A673 (cell line): ENCODE results near the gene ADARB2. TPM values are rescaled to one million over a fixed set of nuclear protein-coding genes. Genes with fewer than 3 reads are reported as not detected.

Source experiments
- BruUV-seq: library from RNA; stranded (reverse); fragments of 400-500 nt; replicated peaks from 2 replicates; lab custom pipeline; 2021; lab: Mats Ljungman, UMichigan
- CTCF ChIA-PET: fragments of 300-600 bp; sonication (Branson Sonifier 250); formaldehyde crosslinking; loops from one replicate; lab custom pipeline; 2022; ENCODE audit warnings: antibody characterized with exemption; lab: Charles Lee
- POLR2A ChIA-PET: fragments of 300-600 bp; sonication (Branson Sonifier 250); formaldehyde crosslinking; loops from one replicate; lab custom pipeline; 2022; ENCODE audit warnings: antibody characterized with exemption; ENCODE audit not compliant: low non-redundant PET; lab: Charles Lee
- DNase-seq: peaks from one replicate; pipeline ENCODE4 v3.0.0-alpha.2; 2015; ENCODE audit warnings: low spot score
- H3K27ac ChIP-seq: fragments of 200-600 bp; sonication (generic); 2 replicates; pipeline ENCODE4 v1.5.1; 2016; ENCODE audit warnings: mixed run types, low read depth, mild to moderate bottlenecking, mixed read lengths, antibody characterized with exemption, low read length; ENCODE audit not compliant: poor library complexity, severe bottlenecking
- H3K27me3 ChIP-seq: fragments of 200-600 bp; sonication (generic); replicated peaks from 2 replicates; pipeline ENCODE4 v1.6.1; 2017; ENCODE audit warnings: mixed run types, low read depth, mild to moderate bottlenecking, mixed read lengths, antibody characterized with exemption, low read length; ENCODE audit not compliant: insufficient read depth, poor library complexity
- H3K36me3 ChIP-seq: fragments of 200-600 bp; sonication (generic); 2 replicates; pipeline ENCODE4 v1.6.1; 2016; ENCODE audit warnings: mixed run types, mild to moderate bottlenecking, mixed read lengths, antibody characterized with exemption, low read length; ENCODE audit not compliant: insufficient read depth, poor library complexity, severe bottlenecking
- H3K4me1 ChIP-seq: fragments of 200-600 bp; sonication (generic); 2 replicates; pipeline ENCODE4 v1.6.1; 2017; ENCODE audit warnings: mixed run types, mild to moderate bottlenecking, mixed read lengths, antibody characterized with exemption, low read length; ENCODE audit not compliant: insufficient read depth, poor library complexity, severe bottlenecking
- H3K4me3 ChIP-seq: fragments of 200-600 bp; sonication (generic); 2 replicates; pipeline ENCODE4 v1.5.1; 2016; ENCODE audit warnings: low read depth, mixed run types, mild to moderate bottlenecking, mixed read lengths, low read length; ENCODE audit not compliant: poor library complexity, severe bottlenecking
- H3K9me3 ChIP-seq: fragments of 200-600 bp; sonication (generic); 2 replicates; pipeline ENCODE4 v1.6.1; 2016; ENCODE audit warnings: mixed run types, low read depth, mild to moderate bottlenecking, mixed read lengths, antibody characterized with exemption, low read length; ENCODE audit not compliant: poor library complexity, severe bottlenecking
- CTCF ChIP-seq: fragments of 300-800, 200-600 bp; sonication (generic); conservative IDR thresholded peaks from 2 replicates; pipeline ENCODE4 v1.5.1; 2017; ENCODE audit warnings: low read depth, mild to moderate bottlenecking, antibody characterized with exemption, low read length, moderate library complexity, mixed read lengths
- EZH2 ChIP-seq: fragments of 200-600 bp; sonication (generic); IDR thresholded peaks from 2 replicates; pipeline ENCODE4 v1.6.1; 2017; ENCODE audit warnings: borderline replicate concordance, low read depth, mild to moderate bottlenecking, mixed read lengths, antibody characterized with exemption, low read length; ENCODE audit not compliant: poor library complexity, severe bottlenecking
- intact Hi-C: fragments of 100-400 bp; cut with micrococcal nuclease; formaldehyde crosslinking; loops from one replicate; pipeline ENCODE4 v1.10.0; 2022; ENCODE audit not compliant: unreplicated experiment
- total RNA-seq: library from RNA; stranded (reverse); gene quantifications from 2 replicates; pipeline ENCODE4 v1.2.3, GENCODE V29; 2021

ADARB2 gene
- total RNA-seq, 1 experiment from 2014 or later: not detected

GRCh38 chr10:1377740-1378397 lies 359.5 kb downstream of the ADARB2 start:
- Histone ChIP-seq H3K4me1 (no peaks in the 10 kb centered on the region), H3K9me3 (no peaks in the 10 kb centered on the region), H3K27ac (no peak overlapping the region), H3K4me3 (no peak overlapping the region), H3K36me3 (no peaks in the 10 kb centered on the region), H3K27me3 (peaks cover 58% of the 10 kb centered on the region)
- intact Hi-C loops: no loop called here
- ChIA-PET POLR2A (no interaction called here), CTCF (no interaction called here)
- no peak for DNase-seq
- TF ChIP-seq CTCF: no peak
- TF ChIP-seq EZH2: no peak
- no TSS peak for BruUV-seq

- CTCF ChIA-PET: no interaction called here
- intact Hi-C loops: no loop called here
These were observed 360.1 kb downstream of the ADARB2 start for GRCh38 chr10:1377231-1377630.

GRCh38 chr10:1376384-1376945 lies 360.9 kb downstream of the ADARB2 start:
- no peaks in the 10 kb centered on the region for H3K9me3 ChIP-seq
- no peak for DNase-seq
- no peak overlapping the region for H3K4me3 ChIP-seq
- H3K4me1 ChIP-seq: no peaks in the 10 kb centered on the region
- peaks cover 49% of the 10 kb centered on the region for H3K27me3 ChIP-seq
- CTCF ChIA-PET: no interaction called here
- no peak overlapping the region for H3K27ac ChIP-seq
- BruUV-seq: no TSS peak
- intact Hi-C loops: no loop called here
- no peak for TF ChIP-seq CTCF
- POLR2A ChIA-PET: no interaction called here
- no peaks in the 10 kb centered on the region for H3K36me3 ChIP-seq

More at GRCh38 chr10:1377231-1377630, 360.1 kb downstream of the ADARB2 start:
- no peak for TF ChIP-seq CTCF
- no peak for TF ChIP-seq EZH2
- Histone ChIP-seq H3K27me3 (peaks cover 57% of the 10 kb centered on the region), H3K4me1 (no peaks in the 10 kb centered on the region), H3K27ac (no peak overlapping the region), H3K4me3 (no peak overlapping the region), H3K36me3 (no peaks in the 10 kb centered on the region), H3K9me3 (no peaks in the 10 kb centered on the region)
- no TSS peak for BruUV-seq
- POLR2A ChIA-PET: no interaction called here
- DNase-seq: no peak
